Activated T-helper 9 cell treated with anti-CD3 and anti-CD28 coated beads, Interleukin-2, amount 50 U/mL, for 16 hours (primary cell): ENCODE data around the gene ANKRD40CL.

Source experiments
- DNase-seq: peaks from one replicate; pipeline ENCODE4 v3.0.0-alpha.2; 2020; ENCODE audit warnings: low read depth

Gene ANKRD40CL

DNA sequence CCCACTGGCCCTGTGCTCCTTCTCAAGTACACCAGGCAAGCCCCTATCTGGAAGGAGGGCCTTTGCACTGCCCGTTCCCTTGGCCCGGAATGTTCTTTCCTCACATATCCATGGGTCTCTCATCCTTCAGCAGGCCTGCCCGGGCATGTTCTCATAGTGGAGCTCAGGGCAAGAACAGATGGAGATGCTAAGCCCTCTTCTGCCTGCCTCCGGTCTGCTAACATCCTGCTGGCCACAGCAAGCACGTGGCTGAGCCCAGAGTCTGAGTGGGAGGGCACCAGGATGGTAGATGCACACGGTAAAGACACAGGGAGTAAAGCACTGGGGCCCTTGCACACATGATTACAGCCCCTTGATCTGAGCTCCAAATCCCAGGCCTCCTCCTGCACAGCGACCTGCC is 19.8 kb upstream of the ANKRD40CL start:
- DNase-seq = no peak

DNA sequence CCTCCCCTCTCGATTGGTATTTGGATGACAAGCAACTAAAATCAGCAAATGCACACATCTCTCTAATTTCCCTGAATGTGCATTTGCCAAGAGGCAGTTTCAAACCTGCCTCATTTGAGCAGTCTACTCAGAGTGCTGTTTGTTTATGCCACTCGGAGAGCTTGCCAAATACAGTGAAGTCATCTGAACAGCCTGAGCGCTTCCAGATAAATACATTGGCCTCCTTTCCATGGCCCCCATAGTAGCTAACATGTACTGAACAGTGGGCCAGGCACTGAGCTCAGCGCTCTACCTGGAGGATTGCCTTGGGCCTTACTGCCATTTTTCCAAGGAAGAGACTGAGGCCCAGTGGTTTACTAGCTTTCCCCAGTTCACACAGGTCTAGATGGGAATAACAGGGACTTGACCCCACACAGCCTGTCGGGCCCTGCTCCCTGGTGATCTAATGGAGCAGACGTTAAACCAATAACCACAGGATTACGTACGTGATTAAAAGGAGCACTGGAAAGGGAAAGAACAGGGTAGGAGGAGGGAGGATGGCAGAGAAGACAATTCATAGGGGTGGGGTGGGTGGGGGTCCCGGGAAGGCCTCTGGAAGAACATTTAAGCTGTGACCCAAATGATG is 18.7 kb upstream of the ANKRD40CL start:
- no peak for DNase-seq

DNA sequence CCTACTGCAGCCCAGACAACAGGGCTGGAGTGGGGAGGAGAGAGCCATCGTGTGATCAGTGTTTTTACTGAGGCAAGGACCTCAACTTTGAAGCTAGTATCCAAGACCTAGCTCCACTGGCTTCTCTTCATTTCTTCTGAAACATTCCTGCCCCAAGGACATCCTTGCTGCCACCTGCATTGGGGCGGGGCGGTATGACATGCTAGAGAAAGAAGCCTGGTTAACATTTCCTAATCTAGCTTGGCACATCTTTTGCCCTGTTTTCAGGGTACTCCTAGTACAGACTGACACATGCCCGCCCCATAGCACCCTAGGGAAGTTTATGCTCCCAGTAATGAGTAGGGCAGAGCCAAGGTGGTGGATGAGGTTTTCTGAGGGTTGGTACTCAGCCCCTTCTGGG is 17.8 kb upstream of the ANKRD40CL start:
- DNase-seq = no peak

DNA sequence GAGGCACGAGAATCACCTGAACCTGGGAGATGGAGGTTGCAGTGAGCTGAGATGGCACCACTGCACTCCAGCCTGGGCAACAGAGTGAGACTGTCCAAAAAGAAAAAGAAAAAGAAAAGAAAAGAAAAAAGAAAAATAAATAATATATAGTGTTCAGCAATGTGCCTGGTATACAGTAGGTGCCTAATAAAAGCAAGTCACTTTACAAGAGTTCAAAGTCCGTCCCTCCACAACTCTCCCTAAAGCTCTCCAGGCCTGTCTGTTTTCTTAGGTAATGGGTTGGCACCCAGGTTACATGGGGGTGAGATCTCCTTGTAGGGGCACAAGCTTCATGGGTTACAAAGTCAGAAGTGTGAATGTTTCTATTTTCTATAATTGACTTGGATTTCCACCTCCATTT is 16.6 kb upstream of the ANKRD40CL start:
- no peak for DNase-seq

DNA sequence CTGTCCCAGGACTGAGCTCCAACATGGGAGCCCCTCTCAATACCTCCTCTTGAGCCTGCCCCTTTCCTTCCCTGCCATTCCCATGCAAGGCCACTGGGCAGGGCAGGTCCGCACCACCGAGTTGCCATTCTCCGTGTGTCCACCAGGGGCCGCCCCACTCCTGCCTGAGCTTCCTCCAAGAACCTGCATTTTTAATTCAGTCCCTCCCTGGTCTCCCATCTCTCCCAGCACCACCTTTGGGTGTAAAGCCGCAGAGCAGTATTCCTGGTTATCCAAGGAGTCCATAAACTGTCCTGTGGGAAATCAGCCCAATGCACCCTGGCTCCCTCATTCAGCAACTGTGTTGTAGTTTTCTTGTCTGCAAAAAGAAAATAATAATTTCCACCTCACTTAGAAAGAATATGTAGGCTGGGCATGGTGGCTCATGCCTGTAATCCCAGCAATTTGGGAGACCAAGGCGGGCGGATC is 15.9 kb upstream of the ANKRD40CL start:
- peak; percentile 67 for DNase-seq

DNA sequence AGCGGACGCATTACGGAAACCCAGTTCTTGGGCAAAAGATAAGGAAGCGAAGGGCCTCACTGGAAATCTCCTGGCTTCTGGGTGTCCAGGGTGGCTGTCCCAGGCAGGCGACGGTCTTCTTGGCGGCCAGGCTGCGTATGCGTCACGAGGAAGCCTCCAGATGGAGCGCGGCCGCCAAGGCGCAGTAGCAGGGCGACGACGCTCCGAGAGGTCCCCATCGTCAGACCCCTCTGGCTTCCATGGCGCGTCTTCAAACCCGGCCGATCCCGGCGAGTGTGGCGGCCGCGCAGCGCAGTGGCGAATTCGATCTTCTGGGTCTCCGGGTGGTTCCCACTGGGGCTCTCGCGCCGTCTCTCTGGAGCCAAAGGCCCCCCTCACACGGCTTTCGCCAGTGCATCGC is 13.8 kb upstream of the ANKRD40CL start:
- no peak for DNase-seq

DNA sequence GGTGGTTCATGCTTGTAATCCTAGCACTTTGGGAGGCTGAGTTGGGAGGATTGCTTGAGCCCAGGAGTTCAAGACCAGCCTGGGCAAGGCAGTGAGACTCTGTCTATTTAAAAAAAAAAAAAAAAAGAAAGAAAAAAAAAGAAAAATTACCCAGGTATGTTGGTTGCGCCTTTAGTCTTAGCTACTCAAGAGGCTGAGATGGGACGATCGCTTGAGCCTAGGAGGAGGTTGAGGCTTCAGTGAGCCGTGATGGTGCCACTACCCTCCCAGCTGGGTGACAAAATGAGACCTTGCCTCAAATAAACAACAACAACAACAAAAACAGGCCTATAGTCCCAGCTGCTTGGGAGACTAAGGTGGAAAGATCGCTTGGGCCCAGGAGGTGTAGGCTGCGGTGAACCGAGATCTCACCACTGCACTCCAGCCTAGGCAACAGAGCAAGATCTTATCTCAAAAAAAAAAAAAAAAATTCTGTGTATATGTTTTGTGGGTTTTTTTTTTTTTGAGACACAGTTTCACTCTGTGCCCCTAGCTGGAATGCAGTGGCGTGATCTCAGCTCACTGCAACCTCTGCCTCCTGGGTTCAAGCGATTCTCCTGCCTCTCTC is 12.5 kb upstream of the ANKRD40CL start:
- DNase-seq = peak; percentile 19

DNA sequence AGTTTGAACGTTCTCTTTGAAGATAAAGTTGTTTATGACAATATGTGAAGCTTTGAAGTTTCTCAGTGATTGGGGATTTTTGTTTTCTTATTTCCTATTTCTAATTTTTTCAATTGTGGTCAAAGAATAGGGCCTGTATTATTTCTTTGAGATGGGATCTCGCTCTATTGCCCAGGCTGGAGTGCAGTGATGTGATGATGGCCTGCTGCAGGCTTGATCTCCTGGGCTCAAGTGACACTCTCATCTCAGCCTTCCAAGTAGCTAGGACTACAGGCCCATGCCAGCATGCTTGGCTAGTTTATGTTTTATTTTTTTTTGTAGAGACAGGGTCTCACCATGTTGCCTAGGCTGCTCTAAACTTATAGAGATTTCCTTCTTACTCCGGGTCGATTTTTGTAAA is 11.7 kb upstream of the ANKRD40CL start:
- DNase-seq = no peak

DNA sequence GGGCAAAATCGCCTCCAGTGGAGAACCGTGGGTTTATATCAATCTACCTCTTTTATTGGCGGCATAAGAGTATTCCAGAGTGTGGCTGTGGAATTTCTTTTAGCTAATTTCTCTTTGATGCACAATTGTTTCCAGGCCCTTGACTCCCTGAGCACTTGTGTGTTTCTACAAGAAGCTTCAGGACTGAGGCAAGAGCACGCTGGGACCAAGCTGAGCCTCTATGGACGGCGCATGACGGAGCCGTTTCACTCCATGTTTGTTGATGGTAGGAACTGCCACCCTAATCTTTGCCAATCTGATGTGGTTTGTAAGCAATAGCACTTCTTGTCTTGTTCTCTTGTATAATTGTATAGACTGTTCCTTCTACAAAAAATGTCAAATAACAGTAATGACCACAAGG is 11.2 kb upstream of the ANKRD40CL start:
- no peak for DNase-seq

DNA sequence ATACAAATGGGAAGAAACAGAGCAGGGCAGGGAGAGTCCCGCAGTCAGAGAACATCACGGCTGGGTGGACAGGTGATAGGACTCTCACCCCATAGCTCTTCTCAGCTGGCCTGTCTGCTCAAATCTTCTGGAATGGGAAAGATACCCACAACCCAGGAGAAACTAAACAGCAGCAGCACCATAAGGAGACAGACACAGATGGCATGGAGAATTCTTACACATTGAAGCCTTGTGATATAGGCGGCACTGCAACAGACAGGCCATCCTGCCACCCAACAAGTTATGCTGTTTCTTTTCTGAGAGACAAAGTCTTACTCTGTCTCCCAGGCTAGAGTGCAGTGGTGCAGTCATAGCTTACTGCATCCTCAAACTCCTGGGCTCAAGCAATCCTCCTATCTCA is 8.6 kb upstream of the ANKRD40CL start:
- no peak for DNase-seq

DNA sequence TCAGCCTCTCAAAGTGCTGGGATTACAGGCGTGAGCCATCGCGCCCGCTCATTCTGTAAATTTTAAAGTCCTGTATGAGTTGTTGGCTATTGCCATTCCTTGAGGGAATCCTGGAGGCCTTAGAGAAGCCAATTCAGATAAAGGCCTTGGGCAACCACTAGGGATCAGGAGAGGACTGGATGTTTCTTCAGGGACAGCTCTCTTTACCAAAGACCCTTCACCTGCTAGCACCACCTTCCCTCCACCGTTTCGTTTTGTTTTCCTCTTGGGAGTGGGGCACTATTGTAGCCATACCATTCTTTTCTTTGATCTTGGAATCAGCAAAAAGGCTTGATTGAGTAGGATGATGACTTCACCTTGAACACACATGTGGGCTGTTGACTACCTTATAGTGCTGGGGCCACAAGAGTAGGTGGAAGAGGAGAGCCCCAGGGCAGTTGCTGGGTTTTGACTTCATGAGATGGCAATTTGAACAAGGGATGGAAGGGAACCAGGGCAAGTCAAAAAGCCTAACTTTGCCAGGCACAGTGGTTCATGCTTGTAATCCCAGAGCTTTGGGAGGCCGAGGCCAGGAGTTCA is 7.0 kb upstream of the ANKRD40CL start:
- DNase-seq = no peak

DNA sequence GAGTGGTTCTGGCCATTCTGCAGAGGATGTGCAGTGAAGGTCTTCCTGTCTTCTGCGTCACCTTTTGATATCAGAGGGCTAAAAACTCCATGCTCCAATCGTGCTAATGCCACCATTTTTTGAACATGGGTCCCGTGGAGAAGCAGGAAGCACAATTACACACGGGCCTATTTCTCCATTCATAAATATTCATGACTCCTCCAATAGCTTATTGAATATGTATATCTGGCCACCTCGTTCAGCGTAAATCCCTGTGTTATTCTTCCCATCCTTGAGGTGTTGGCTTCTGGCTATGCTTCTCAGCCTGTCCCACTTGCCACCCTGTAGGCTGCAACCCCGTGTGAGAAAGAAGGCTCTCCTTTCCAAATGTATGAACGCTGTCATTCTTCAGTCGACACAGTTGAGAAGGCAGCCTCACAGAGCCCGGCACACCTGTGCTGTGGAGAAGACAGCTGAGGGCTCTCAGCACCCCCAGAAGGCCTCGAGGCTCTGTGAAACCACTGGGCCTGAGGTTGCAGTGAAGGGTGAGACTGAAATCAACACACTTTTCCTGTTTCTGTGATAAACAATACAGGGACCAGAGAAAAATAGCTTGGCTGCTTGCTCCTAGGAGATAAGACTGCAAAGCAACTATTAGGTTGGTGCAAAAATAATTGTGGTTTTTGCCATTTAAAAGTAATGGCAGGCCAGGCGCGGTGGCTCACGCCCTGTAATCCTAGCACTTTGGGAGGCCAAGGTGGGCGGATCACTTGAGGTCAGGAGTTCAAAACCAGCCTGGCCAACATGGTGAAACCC is 4.9 kb upstream of the ANKRD40CL start:
- DNase-seq = no peak

DNA sequence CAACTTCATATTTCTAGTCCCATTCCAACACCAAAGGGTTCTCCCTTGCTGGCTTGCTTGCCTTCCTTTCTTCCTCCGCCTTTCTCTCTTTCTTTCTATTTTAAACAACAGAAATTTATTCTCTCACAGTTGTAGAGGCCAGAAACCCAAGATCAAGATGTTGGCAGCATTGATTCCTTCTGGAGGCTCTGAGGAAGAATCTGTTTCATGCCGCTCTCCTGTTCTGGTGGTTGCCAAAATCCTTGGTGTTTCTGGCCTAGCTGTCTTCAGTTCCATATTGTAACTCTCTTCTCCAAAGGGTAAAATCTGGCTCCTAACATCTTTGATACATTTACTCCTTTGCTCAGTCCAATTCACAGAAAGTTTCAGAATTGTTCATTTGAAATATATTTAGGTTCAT is 3.0 kb upstream of the ANKRD40CL start:
- DNase-seq = no peak

DNA sequence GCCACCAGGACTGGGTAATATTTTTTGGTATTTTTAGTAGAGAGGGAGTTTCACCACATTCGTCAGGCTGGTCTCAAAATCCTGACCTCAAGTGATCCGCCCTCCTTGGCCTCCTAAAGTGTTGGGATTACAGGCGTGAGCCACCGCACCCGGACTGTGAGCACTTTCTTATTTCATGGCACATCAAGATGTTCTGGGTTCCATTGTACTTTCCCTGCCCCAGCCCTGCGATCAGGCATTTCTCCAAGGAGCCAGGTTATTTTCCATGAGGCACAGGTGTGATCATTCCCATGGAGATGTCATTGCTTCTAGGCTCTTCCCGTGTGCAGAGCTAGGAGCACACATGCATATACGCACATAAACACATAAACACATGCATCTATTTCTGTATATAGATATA is 2.6 kb upstream of the ANKRD40CL start:
- no peak for DNase-seq

DNA sequence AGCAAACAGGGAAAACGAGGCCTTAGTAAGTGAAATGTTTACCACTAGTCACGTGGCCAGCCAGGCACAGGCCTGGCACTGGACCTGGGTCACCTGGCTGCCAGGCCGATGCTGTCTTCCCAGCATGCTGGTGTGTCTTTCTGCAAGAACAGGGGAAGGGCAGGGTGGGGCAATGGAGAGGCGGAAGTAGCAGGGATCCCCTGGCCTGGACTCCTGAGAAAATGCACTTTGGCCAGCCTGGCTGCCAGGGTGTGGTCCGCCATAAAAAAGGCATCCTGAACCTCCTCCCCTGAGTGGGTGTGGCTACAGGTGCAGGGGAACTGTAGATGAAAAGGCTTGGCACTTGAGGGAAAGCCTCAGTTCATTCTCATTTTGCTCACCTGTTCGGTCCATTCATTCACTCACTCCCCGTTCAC is 1.0 kb upstream of the ANKRD40CL start:
- DNase-seq = no peak

DNA sequence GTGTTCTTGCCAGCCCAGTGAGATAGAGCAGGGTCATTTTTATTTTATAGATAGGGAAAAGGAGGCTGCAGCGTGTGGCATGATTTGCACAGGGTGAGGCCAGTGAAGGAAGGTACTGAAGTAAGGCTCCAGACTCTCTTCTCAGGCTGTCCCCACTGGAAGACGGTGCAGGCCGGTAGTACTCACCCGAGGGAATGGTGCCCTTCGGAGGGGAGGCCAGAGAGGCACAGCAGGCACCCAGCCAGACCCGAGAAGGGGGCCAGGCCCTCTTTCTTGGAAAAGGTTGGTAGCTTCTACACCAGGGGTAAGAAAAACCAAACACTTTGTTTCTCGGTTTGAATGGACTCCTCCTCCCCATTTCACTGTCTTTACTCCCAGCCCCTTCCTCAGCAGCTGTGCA is 288 bp downstream of the ANKRD40CL start:
- no peak for DNase-seq

DNA sequence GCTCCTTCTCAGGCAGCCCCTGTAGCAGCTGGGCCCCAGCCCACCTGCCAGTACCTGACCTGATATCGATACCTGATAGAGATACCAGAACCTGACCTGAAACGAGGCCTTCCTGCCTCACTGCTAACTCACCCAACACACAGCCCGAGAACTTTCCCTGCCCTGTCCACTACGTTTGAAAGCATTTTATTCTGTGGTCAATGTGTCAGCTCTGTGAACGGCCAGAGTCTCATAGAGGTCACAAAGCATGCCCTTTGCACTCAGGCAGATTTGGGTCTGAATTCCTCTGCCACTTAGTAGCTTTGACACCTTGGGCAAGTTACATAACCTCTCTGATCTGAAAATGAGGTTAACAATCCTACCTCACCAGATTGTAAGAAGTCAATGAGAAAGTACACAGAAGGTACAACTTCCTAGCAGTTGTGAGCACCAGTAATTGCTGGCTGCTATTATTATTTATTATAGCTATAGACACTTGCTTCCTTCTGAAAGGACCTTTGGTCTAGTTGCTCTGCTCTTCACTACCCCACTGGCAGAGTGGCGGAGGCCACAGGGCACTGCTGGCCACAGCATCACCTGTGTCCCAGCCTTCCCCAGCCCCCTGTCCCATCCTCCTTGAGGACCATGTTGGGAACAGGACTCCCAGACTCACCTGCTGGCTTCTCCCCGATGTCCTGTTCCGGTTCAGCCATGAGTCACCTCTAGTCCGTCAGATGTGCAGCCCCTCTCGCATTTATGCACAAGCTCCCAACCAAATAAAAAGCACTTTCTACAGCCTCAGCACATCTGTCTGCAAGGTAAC is 895 bp downstream of the ANKRD40CL start:
- DNase-seq = no peak

DNA sequence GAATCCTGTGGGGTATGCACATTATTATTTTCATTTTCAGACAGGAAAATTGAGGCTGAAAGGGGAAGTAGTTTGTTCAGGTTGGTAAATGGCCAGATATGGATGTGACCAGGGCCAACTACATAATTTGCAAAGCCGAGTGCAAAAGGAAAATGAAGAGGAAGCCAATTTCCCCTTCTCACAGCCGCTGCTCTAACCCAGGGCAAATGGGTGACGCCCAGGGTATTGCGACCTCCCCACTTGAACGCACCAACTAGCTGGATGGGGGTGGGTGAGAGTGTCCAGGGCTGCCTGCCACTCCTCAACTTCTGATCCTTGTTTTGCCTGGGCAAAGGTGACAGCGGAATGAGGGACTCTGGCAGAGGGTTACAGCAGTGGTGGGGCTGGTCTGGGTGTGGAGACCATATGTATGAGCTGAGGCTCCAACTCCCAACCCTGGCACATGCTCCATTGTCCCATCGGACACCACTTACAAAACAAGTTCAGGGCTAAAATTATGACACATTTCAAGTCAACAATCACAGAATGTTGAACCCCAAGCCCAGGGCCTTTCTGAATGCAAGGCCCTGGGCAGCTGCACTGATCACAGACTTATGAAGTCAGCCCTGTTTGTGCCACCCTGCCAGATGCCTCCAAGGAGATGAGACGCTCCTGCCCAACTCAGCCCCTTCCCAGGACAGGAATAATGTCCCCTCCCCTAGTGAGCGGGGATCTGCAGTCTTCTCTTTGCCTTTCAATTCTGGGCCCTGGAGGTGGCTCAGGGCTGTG is 1.7 kb downstream of the ANKRD40CL start:
- DNase-seq = no peak

DNA sequence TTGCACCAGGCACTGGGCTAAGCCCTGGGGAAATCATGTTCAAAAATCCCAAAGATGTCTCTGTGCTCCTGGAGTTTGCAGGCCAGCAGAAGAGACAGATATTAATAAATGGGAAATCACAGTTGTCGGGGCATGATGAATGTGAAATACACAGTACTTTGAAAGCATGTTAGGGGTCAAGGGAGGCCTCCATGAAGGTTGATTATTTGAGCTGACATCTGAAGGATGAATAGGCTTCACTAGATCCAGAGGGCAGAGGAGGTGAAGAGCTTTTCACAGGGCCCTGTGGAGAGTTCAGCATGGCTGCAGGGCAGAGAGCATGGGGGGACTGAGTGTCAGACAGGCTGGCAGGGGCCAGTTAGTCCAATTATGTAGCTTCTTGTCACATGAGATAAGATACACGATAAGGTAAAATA is 2.6 kb downstream of the ANKRD40CL start:
- DNase-seq = no peak

DNA sequence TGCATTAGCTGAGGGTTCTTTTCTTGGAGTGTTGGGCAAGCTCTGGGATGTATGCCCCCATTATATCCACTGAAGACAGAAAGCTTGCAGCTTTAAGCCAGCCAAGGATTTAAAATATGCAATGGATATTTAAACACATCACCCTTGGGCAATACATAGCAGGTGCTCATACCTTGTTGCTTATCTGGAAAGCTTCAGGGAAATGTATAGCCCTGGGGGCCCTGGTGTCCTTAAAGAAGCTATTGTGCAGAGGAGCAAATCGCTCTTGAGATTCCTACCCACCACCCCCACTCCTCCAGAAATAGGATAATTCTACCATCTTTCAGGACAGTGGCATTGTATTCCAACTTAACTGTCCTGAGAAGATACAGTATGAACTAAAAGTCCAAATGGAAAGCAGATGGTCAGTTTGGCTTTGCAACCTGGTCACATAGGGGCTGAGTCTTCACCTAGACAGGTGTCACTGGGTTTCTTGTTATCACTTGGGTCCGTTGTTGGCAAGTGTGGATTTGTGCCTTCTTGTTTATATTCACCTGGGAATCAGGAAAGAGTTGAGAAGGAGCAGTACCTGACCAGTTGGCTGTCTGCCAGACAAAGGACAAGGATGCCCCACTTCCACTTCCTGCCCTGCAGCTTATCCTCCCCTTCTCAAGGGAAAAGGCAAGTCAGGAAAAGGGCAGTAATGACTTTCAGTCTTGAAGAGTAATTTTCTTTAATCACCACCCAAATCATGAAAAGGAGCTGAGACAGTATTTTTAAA is 3.4 kb downstream of the ANKRD40CL start:
- DNase-seq = no peak

DNA sequence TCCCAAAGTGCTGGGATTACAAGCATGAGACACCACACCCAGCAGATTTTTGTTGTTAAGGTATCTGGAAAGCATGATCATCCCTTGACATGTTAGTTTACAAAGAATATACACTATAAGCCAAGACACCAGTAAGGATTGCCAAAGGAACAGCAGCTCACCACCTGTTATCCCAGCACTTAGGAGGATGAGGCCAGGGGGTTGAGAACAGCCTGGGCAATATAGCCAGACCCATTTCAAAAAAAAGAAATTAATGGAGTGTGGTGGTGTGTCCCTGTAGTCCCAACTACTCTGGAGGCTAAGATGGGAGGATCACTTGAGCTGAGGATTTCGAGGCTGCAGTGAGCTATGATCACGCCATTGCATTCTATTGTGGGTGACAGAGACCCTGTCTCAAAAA is 5.1 kb downstream of the ANKRD40CL start:
- DNase-seq = no peak
